ENCODE data around the gene NFKBIE.

Gene NFKBIE

DNA sequence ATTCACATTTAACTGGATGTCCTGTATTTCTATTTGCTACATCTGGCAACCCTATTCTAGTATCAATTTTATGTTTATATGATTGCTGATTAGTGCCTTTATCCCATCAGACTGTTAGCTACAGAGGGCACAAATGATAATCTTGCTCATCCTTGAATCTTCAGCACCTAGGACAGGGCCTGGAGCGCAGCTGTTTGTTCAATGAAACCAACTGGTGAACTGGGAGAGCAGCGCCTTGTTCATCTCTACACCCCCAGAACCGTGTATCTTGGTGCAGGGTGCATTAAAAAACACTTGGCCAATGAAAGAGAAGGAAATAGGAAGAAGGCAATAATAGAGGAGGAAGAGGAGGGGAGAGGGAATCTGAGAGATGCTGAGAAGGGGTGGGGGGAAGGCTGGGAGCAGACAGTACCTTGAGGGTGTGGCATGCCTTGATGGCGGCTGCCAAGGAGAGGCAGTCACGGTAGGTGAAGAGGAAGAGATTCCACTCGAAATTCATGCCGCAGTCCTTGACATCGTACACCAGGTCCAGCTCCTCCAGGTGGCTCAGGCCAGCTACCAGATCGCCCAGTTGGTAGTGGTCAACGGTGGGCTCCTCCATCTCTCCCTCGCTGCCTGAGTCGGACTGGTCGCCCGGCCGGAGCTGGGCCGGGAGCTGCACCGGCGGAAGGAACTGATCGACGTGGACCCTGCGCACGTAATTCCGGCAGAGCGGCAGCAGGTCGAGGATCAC lies 20.4 kb upstream of the NFKBIE start:
- no peak for DNase-seq (ENCODE audit: extremely low read depth, insufficient read length)
- peaks cover 1% of the 10 kb centered on the region; the same call in 1 of the 2 replicates for H3K27me3 ChIP-seq (replicated peaks; ENCODE audit: control insufficient read depth, insufficient read depth, low read length)

DNA sequence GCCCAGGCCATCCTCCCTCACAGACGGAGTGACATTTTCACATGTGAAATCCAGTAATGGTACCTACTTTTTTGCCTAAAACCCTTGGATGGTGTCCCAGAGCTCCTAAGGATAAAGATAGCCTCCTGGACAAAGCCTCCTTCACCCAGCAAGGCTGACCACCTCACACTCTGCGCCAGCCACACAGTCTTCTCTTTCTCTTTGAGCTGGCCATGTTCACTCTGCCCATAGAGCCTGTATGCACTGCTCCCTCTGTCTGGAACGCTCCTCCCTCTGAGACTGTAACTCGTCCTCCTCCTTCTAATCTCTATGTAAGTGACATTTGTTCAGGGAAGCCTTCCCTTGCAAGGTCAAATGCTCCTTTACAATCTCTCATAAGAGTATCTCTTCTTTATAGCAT lies 19.5 kb upstream of the NFKBIE start:
- TF ChIP-seq, protein P1, sequence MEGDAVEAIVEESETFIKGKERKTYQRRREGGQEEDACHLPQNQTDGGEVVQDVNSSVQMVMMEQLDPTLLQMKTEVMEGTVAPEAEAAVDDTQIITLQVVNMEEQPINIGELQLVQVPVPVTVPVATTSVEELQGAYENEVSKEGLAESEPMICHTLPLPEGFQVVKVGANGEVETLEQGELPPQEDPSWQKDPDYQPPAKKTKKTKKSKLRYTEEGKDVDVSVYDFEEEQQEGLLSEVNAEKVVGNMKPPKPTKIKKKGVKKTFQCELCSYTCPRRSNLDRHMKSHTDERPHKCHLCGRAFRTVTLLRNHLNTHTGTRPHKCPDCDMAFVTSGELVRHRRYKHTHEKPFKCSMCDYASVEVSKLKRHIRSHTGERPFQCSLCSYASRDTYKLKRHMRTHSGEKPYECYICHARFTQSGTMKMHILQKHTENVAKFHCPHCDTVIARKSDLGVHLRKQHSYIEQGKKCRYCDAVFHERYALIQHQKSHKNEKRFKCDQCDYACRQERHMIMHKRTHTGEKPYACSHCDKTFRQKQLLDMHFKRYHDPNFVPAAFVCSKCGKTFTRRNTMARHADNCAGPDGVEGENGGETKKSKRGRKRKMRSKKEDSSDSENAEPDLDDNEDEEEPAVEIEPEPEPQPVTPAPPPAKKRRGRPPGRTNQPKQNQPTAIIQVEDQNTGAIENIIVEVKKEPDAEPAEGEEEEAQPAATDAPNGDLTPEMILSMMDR (IDR thresholded peaks at IDR 0.05; ENCODE audit: insufficient read depth, low read length, poor library complexity, severe bottlenecking): no peak
- DNase-seq (ENCODE audit: extremely low read depth, insufficient read length): no peak
- H3K4me3 ChIP-seq (replicated peaks; ENCODE audit: low read depth, low read length): no peak overlapping the region
- H3K27me3 ChIP-seq (replicated peaks; ENCODE audit: control insufficient read depth, insufficient read depth, low read length): peaks cover 1% of the 10 kb centered on the region
- no peaks in the 10 kb centered on the region for H3K36me3 ChIP-seq (ENCODE audit: control insufficient read depth, insufficient read depth, low read length)

More for the DNA sequence above, 20.4 kb upstream of the NFKBIE start:
- TF ChIP-seq, protein P1 (IDR thresholded peaks at IDR 0.05; ENCODE audit: insufficient read depth, low read length, poor library complexity, severe bottlenecking): no peak
- H3K36me3 ChIP-seq (ENCODE audit: control insufficient read depth, insufficient read depth, low read length): no peaks in the 10 kb centered on the region
- no peak overlapping the region for H3K4me3 ChIP-seq (replicated peaks; ENCODE audit: low read depth, low read length)

DNA sequence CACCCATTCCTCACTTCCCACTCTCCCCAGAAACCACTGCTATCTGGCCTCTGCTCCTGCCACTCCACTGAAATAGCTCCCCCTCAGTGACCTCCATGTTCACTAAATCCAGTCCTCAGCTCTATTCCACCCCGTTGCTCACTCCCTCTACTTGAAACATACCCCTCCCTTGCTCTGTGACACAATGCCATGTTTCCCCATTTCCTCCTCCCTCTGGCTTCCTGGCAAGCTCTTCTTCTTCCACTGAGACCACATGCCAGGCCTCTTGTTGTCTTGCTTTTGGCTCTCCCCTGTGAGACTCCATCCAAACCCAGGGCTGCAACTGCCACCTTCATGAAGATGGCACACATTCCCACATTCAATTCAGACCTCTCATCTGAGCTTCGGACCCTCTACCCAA lies 18.8 kb upstream of the NFKBIE start:
- Histone ChIP-seq H3K27me3 (replicated peaks; ENCODE audit: control insufficient read depth, insufficient read depth, low read length) (no peaks in the 10 kb centered on the region; the same call in none of the 2 replicates), H3K4me3 (replicated peaks; ENCODE audit: low read depth, low read length) (no peak overlapping the region), H3K36me3 (ENCODE audit: control insufficient read depth, insufficient read depth, low read length) (no peaks in the 10 kb centered on the region)
- TF ChIP-seq, protein P1 (IDR thresholded peaks at IDR 0.05; ENCODE audit: insufficient read depth, low read length, poor library complexity, severe bottlenecking): no peak
- DNase-seq (ENCODE audit: extremely low read depth, insufficient read length): no peak

DNA sequence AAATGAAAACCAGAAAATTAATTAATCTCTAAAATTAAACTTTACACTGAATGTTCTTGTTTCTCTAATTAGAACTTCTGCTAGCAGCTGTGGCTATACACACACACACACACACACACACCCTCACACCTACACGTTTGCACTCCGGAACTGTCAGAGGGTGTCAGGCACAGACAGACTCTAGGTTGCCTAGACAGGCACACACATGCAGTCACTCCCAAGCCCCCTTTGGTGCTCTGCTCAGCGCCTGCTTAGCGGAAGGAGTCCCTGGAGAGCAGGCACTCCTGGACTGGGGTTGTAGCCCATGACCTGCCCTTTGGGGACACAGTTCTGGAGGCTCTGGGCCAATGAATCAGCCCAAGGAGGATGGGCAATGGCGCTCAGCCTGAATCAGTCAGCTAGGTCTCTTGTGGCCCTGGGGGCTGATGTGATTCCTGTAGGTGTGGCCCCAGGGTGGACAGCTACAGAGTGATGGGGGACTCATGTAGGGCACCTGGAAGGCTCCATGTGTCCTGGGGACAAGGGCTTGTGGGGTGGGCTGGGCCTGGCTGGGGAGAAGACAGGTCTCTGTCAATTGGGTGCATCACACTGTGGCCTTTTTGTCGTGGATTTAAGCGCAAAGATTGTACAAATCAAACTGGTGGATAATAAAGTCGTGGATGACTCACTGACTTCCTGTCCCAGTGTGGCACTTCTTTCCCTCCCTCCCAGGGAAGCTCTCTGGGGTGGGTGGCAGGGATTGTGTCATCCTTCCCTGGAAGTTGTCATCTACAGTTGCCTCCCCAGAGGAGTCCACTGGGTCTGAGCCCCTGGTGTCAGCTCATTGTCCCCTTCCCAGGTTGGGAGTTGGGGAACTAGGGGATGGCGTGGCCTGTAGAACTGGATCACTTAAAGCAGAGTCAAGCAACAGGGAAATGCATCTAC lies 13.7 kb upstream of the NFKBIE start:
- Histone ChIP-seq H3K36me3 (ENCODE audit: control insufficient read depth, insufficient read depth, low read length) (no peaks in the 10 kb centered on the region), H3K27me3 (replicated peaks; ENCODE audit: control insufficient read depth, insufficient read depth, low read length) (no peaks in the 10 kb centered on the region; the same call in none of the 2 replicates), H3K4me3 (replicated peaks; ENCODE audit: low read depth, low read length) (no peak overlapping the region)
- TF ChIP-seq, protein P1 (IDR thresholded peaks at IDR 0.05; ENCODE audit: insufficient read depth, low read length, poor library complexity, severe bottlenecking): no peak
- no peak for DNase-seq (ENCODE audit: extremely low read depth, insufficient read length)

DNA sequence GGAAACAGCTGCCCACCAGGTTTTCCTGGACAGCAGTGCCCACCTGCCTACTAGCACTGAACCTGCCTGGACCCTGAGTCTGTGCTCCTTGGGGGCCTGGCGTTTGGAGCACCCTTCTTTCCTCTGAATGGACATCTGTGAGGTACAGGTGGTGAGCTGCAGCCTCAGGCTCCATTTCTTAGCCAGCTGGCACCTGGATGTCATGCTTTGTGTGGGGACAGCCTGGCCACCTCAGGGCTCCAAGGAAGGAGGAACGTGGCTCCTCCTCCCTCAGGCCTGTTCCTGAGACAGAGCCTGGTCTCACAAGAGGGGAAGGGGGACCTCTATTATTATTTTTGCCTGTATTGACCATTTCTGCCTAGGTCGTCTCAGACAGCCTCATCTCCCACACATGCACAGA lies 13.0 kb upstream of the NFKBIE start:
- Histone ChIP-seq H3K36me3 (ENCODE audit: control insufficient read depth, insufficient read depth, low read length) (no peaks in the 10 kb centered on the region), H3K4me3 (replicated peaks; ENCODE audit: low read depth, low read length) (no peak overlapping the region), H3K27me3 (replicated peaks; ENCODE audit: control insufficient read depth, insufficient read depth, low read length) (no peaks in the 10 kb centered on the region; the same call in none of the 2 replicates)
- DNase-seq (ENCODE audit: extremely low read depth, insufficient read length): no peak
- TF ChIP-seq, protein P1 (IDR thresholded peaks at IDR 0.05; ENCODE audit: insufficient read depth, low read length, poor library complexity, severe bottlenecking): no peak
